Stomach smooth muscle (tissue), 2 donors: ENCODE measurements around the gene PDIA5.

Source experiments
- H3K27ac ChIP-seq: one replicate; pipeline ENCODE4 v1.7.0; 2013; ENCODE audit warnings: mild to moderate bottlenecking, low read length, inconsistent platforms
- H3K27me3 ChIP-seq, 2 donors: one replicate each; pipeline ENCODE4 v1.7.0; 2013; ENCODE audit warnings: low read length in 2 of 2; ENCODE audit not compliant: insufficient read depth in 2 of 2, control insufficient read depth in 1 of 2
- H3K36me3 ChIP-seq, 2 donors: one replicate each; pipeline ENCODE4 v1.7.0; 2013; ENCODE audit warnings: low read length in 2 of 2; ENCODE audit not compliant: control insufficient read depth in 2 of 2, insufficient read depth in 2 of 2
- H3K4me1 ChIP-seq: one replicate; pipeline ENCODE4 v1.7.0; 2013; ENCODE audit warnings: low read length; ENCODE audit not compliant: control insufficient read depth, insufficient read depth
- H3K4me3 ChIP-seq, 2 donors: one replicate each; pipeline ENCODE4 v1.7.0; 2013; ENCODE audit warnings: low read length in 2 of 2
- H3K9ac ChIP-seq, 2 donors: one replicate each; pipeline ENCODE4 v1.7.0; 2013; ENCODE audit warnings: low read length in 2 of 2, mild to moderate bottlenecking in 1 of 2
- H3K9me3 ChIP-seq, 2 donors: one replicate each; pipeline ENCODE4 v1.7.0; 2013; ENCODE audit warnings: low read length in 2 of 2; ENCODE audit not compliant: control insufficient read depth in 2 of 2
- donor health status: healthy.
- donor health status: Pancreatic carcinoma.

Gene PDIA5

DNA sequence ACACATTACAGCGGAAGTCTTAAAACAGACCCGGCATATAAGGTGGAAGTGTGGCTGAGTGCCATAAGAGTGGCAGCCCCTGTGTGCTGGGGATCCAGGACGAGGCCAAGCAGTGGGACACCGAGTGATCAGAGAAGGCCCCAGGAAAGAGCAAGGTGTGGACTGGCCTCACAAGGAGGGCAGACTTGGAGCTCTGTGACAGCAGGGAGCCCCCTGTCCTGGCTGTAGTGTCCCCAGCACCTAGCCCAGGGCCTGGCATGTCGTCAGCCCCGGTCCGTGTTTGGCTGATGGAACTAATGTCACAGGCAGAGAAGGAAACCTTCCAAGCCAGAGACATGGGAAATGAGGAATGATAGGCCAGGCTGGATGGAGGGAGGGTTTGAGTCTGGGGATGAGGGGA, 4.8 kb downstream of the PDIA5 start:
- Histone ChIP-seq H3K4me1 (peaks cover 19% of the 10 kb centered on the region), H3K36me3 (no peaks in the 10 kb centered on the region), H3K4me3 (no peak overlapping the region), H3K27me3 (no peaks in the 10 kb centered on the region), H3K27ac (no peak overlapping the region), H3K9ac (no peak overlapping the region), H3K9me3 (no peaks in the 10 kb centered on the region)

DNA sequence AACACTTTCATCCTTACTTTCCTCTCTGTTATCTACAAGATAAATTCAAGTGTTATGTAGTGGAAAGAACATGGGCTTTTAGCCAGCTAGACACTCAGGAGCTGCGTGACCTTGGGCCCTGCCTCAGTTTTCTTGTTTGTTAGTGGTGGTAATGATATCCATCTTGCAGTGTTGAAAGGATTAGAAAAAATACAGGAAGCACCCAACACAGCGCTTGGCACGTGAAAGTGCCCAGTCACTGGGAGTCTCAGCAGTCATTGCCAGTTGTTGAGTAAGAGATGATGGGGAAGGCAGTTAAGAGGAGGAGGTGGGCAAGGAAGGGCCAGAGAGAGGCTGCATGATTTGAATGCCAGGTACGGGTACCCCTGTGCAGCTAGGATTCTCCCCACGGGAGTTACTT, 5.3 kb downstream of the PDIA5 start:
- Histone ChIP-seq H3K27ac (no peak overlapping the region), H3K36me3 (no peaks in the 10 kb centered on the region), H3K4me1 (peaks cover 22% of the 10 kb centered on the region)

DNA sequence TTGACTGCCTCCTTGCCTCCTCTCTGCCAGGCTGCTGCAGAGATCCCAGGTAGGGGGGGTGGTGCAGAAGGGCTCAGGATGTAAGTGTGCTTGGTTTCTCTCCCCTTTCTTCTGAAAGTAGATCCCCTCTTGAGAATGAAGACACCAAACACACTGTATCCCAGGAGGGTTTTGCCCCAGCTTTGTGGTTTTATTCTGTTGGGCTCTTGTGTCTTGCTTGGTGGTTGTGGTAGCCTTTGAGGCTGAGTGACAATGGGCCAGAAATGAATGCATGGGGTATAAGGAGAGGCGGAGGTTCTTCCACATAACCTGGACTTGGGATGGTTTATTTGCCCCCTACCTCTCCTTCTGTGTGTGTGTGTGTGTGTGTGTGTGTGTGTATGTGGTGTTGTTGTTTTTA, 5.7 kb downstream of the PDIA5 start:
- Histone ChIP-seq H3K9me3 (no peaks in the 10 kb centered on the region), H3K36me3 (no peaks in the 10 kb centered on the region), H3K4me3 (no peak overlapping the region), H3K9ac (no peak overlapping the region), H3K27me3 (no peaks in the 10 kb centered on the region), H3K27ac (no peak overlapping the region), H3K4me1 (peaks cover 23% of the 10 kb centered on the region)

More for the DNA sequence above, 5.3 kb downstream of the PDIA5 start:
- Histone ChIP-seq H3K27me3 (no peaks in the 10 kb centered on the region), H3K9ac (no peak overlapping the region), H3K4me3 (no peak overlapping the region), H3K9me3 (no peaks in the 10 kb centered on the region)

DNA sequence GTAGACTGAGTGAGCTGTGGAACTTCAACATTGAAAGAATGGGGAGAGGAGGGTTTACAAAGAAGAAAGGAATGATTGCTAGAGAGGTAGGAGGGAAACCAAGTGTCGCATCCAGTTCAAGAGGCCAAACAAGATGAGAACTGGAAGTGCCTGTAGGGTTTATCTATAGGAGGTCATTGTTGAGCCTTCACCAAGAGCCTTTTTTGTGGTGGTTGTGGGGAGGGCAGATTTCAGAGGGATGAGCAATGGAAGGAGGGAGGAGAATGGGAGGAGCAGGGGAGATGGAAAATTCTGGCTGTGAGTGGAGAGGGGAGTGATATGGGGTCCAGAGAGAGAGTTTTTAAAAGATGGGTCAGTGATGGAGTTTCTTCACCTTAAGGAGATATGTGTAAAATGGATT, 8.5 kb downstream of the PDIA5 start:
- H3K27me3 ChIP-seq = no peaks in the 10 kb centered on the region
- no peak overlapping the region for H3K27ac ChIP-seq
- no peak overlapping the region for H3K9ac ChIP-seq
- H3K9me3 ChIP-seq = no peaks in the 10 kb centered on the region
- H3K36me3 ChIP-seq = no peaks in the 10 kb centered on the region
- H3K4me1 ChIP-seq = peaks cover 15% of the 10 kb centered on the region
- H3K4me3 ChIP-seq = no peak overlapping the region

DNA sequence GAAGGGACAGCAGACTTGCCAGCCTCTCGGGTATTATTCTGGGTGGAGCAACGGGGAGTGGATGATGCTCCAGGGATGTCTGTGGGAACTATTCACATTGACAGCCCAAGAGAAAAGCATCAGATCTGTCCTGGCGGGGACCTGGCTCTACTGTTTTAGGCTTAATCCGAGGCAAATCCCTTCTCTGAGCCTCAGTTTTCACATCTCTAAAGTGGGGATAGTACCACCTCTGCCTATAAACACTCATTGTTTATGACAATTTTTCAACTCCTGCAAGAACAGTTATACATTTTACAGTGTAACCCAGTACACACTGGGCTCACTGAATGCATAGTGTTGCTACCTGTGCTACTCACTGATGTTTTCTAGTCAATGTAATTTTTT, 9.3 kb downstream of the PDIA5 start:
- H3K36me3 ChIP-seq = no peaks in the 10 kb centered on the region
- H3K4me1 ChIP-seq = peaks cover 15% of the 10 kb centered on the region
- peak overlapping the region; percentile 49 for H3K27ac ChIP-seq
- H3K27me3 ChIP-seq = no peaks in the 10 kb centered on the region
- H3K9ac ChIP-seq = no peak overlapping the region
- no peaks in the 10 kb centered on the region for H3K9me3 ChIP-seq
- H3K4me3 ChIP-seq = no peak overlapping the region

GRCh38 chr3:123076496-123077418, 9.9 kb downstream of the PDIA5 start:
- Histone ChIP-seq H3K36me3 (no peaks in the 10 kb centered on the region), H3K4me1 (peaks cover 15% of the 10 kb centered on the region), H3K27me3 (no peaks in the 10 kb centered on the region), H3K4me3 (no peak overlapping the region), H3K27ac (peak overlapping the region; percentile 49), H3K9ac (peak overlapping the region; percentile 1 to 47), H3K9me3 (no peaks in the 10 kb centered on the region)

DNA sequence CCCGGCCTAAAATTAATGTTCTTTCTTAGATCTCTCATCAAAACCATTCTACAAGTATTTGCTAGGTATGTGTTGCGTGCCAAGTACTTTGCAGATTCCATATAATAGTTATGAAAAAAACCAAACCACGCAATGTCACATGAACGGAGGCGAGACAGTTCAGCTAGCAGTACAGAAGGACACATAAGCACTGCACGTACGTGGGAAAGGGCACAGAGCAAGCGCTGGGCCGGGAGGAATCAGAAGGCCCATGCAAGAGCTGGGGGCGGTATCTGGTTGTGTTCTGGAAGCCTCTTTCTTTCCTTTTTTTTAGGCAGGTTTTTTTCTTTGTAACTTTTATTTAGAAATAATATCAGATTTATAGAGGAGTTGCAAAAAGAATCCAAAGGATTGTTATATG, 11.3 kb downstream of the PDIA5 start:
- Histone ChIP-seq H3K36me3 (no peaks in the 10 kb centered on the region), H3K4me3 (no peak overlapping the region), H3K4me1 (peaks cover 19% of the 10 kb centered on the region), H3K27ac (no peak overlapping the region), H3K27me3 (no peaks in the 10 kb centered on the region), H3K9ac (no peak overlapping the region), H3K9me3 (no peaks in the 10 kb centered on the region)

DNA sequence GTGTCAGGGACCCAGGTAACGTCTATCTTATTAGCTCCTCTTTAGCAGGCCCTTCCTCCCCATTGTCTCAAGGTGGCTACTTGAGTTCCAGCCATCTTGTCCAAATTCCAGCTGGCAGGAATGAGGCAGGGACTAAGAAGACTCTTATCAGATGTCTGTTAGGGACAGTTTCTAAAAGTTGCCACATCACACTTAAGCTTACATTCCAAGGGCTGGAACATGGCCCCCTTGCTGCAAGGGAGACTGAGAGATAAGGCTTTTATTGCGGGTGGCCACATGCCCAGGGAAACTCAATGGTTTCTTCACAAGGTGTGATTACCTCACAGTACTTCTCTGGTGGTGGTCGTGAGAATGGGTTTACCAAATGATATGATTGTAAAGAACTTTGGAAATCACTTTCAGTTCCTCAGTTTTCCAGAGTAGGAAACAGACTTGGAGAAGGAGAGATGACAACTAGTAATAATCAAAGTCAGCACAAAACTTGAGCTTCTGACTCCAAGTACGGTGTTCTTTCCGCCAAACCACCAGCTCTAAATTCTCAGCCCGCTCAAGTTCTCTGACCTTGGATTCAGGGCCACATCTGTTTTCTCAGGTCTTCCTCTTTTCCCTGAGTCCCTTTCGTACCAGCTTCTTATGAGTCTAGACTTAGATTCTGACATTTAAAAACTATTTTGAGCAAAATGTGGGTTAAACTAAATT, 14.2 kb downstream of the PDIA5 start:
- Histone ChIP-seq H3K9ac (no peak overlapping the region), H3K27ac (no peak overlapping the region), H3K4me1 (peaks cover 44% of the 10 kb centered on the region), H3K27me3 (no peaks in the 10 kb centered on the region), H3K9me3 (no peaks in the 10 kb centered on the region), H3K36me3 (no peaks in the 10 kb centered on the region), H3K4me3 (no peak overlapping the region)

GRCh38 chr3:123081718-123082369, 15.0 kb downstream of the PDIA5 start:
- Histone ChIP-seq H3K9me3 (no peaks in the 10 kb centered on the region), H3K36me3 (no peaks in the 10 kb centered on the region), H3K4me3 (no peak overlapping the region), H3K4me1 (peaks cover 36% of the 10 kb centered on the region), H3K27ac (no peak overlapping the region), H3K27me3 (no peaks in the 10 kb centered on the region), H3K9ac (no peak overlapping the region)

DNA sequence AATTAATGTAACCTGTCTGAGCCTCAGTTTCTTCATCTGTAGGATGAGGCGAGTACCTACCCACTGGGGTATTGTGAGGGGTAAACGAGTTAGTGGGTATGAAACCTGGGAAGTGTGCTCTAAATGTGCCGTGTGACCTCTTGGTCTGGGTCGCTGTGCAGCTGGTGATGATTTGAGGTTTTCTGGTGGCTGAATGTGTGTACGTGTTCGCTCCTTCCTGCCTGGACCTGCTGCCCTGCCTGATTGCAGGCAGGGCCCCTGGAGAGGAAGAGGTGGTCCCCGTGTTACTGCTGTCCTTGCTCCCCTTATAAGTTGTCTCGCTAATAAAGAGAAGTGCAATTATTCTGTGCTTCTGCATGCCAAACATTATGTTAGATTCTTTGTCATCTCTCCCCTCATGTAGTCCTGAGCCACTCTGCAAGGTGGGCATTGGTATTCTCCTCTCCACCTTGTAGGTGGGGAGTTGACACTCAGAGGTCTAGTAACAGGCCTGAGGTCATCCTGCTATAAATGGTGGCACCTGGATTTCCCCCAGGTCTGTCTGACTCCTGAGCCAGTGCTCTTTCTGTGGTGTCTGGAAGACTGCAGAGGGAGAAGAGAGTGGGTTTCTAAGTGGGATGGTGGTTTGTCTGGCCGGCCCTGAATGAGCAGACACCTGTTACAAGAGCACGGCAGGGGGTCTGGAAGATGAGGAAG, 15.7 kb downstream of the PDIA5 start:
- H3K27ac ChIP-seq = no peak overlapping the region

More for the DNA sequence above, 15.7 kb downstream of the PDIA5 start:
- no peaks in the 10 kb centered on the region for H3K36me3 ChIP-seq
- no peaks in the 10 kb centered on the region for H3K9me3 ChIP-seq
- no peak overlapping the region for H3K9ac ChIP-seq
- no peaks in the 10 kb centered on the region for H3K27me3 ChIP-seq
- no peak overlapping the region for H3K4me3 ChIP-seq
- H3K4me1 ChIP-seq = peaks cover 29% of the 10 kb centered on the region
